Lower leg skin (tissue), 4 donors: ENCODE data around the gene APOBEC3B. TPM values are rescaled to one million over a fixed set of nuclear protein-coding genes. Genes with fewer than 3 reads are reported as not detected.
A peak's percentile ranks its signal among the peaks of the same experiment; 100 is the strongest.

ENCODE experiments used
- DNase-seq, 2 donors: peaks; one replicate each; pipeline ENCODE4 v3.0.0-alpha.2; 2019; ENCODE audit warnings: low spot score in 2 of 2
- H3K4me3 ChIP-seq: fragments of 200-600 bp; sonication (generic); 2 replicates; pipeline ENCODE4 v1.5.1; 2017; ENCODE audit warnings: mild to moderate bottlenecking, low read depth; ENCODE audit not compliant: poor library complexity, severe bottlenecking
- CTCF ChIP-seq, 3 donors: fragments of 450-650 bp; IDR thresholded peaks; one replicate each; pipeline ENCODE4 v1.5.1; 2016; ENCODE audit warnings: antibody characterized with exemption in 3 of 3, mild to moderate bottlenecking in 3 of 3, moderate library complexity in 2 of 3
- POLR2A ChIP-seq, 2 donors: fragments of 450-650 bp; IDR thresholded peaks; one replicate each; pipeline ENCODE4 v1.6.1; 2016 to 2017; ENCODE audit warnings: antibody characterized with exemption in 2 of 2, mild to moderate bottlenecking in 1 of 2, moderate library complexity in 1 of 2
- WGBS, 2 donors: methylation state at CpG; one replicate each; pipeline ENCODE4 v1.1.5; 2018; 5-methylcytosine and 5-hydroxymethylcytosine counted together
- intact Hi-C: fragments of 100-400 bp; cut with DNase I; formaldehyde crosslinking; loops from one replicate; pipeline ENCODE4 v1.15.0; 2023; ENCODE audit warnings: low total_unique reads
- total RNA-seq, 4 donors: library from RNA; depleted of rRNA; stranded (reverse); fragments of >200 nt; gene quantifications; one replicate each; pipeline ENCODE4 v1.1.0, GENCODE V29; 2016

Gene APOBEC3B
- total RNA-seq, 4 donors from 2014 or later = 0.15 to 2.4 (median 0.21) TPM; not detected in 1

- WGBS, 2 donors = 86% methylated on average over 14 of the region's 15 CpGs; no CpG with 5 or more reads in 1 of the 2 donors
- no peak for TF ChIP-seq POLR2A (IDR thresholded peaks at IDR 0.05)
- H3K4me3 ChIP-seq = no peak overlapping the region
- DNase-seq = peak in 1 of 2 donors; percentile 54
- intact Hi-C loops = no loop called here
Observed at GRCh38 chr22:38967451-38968450, 14.4 kb upstream of the APOBEC3B start.

- TF ChIP-seq POLR2A (IDR thresholded peaks at IDR 0.05) = no peak
- no peak overlapping the region for H3K4me3 ChIP-seq
- DNase-seq = no peak
- intact Hi-C loops = no loop called here
- 86% methylated on average over 11 of the region's 11 CpGs; no CpG with 5 or more reads in 1 of the 2 donors for WGBS, 2 donors
Observed at GRCh38 chr22:38968801-38969200, 13.3 kb upstream of the APOBEC3B start.

GRCh38 chr22:38970551-38970950 lies 11.6 kb upstream of the APOBEC3B start:
- intact Hi-C loops = loop anchor here (10.0 kb wide), 1 partner anchor 206 kb away; no protein-coding TSS in a partner anchor
- TF ChIP-seq POLR2A (IDR thresholded peaks at IDR 0.05) (no peak), CTCF (IDR thresholded peaks at IDR 0.05) (no peak)
- H3K4me3 ChIP-seq = no peak overlapping the region
- WGBS, 2 donors = 44% methylated on average over 8 of the region's 8 CpGs; no CpG with 5 or more reads in 1 of the 2 donors
- DNase-seq = no peak

GRCh38 chr22:38971202-38971601 lies 10.9 kb upstream of the APOBEC3B start:
- WGBS, 2 donors = 91% methylated on average over 5 of the region's 5 CpGs; no CpG with 5 or more reads in 1 of the 2 donors

GRCh38 chr22:38971791-38972190 lies 10.4 kb upstream of the APOBEC3B start:
- no peak for DNase-seq
- no peak overlapping the region for H3K4me3 ChIP-seq
- 86% methylated on average over 3 of the region's 3 CpGs; no CpG with 5 or more reads in 1 of the 2 donors for WGBS, 2 donors
- intact Hi-C loops = loop anchor here (10.0 kb wide), 1 partner anchor 207 kb away; no protein-coding TSS in a partner anchor
- TF ChIP-seq CTCF (IDR thresholded peaks at IDR 0.05) (no peak), POLR2A (IDR thresholded peaks at IDR 0.05) (no peak)

More at GRCh38 chr22:38971202-38971601, 10.9 kb upstream of the APOBEC3B start:
- no peak for DNase-seq
- no peak for TF ChIP-seq CTCF (IDR thresholded peaks at IDR 0.05)
- TF ChIP-seq POLR2A (IDR thresholded peaks at IDR 0.05) = no peak
- H3K4me3 ChIP-seq = no peak overlapping the region
- intact Hi-C loops = loop anchor here (10.0 kb wide), 1 partner anchor 206 kb away; no protein-coding TSS in a partner anchor

GRCh38 chr22:38972558-38972957 lies 9.6 kb upstream of the APOBEC3B start:
- intact Hi-C loops = loop anchor here (10.0 kb wide), 1 partner anchor 208 kb away; no protein-coding TSS in a partner anchor
- TF ChIP-seq CTCF (IDR thresholded peaks at IDR 0.05) (no peak), POLR2A (IDR thresholded peaks at IDR 0.05) (no peak)
- 69% methylated on average over 5 of the region's 5 CpGs; no CpG with 5 or more reads in 1 of the 2 donors for WGBS, 2 donors
- no peak for DNase-seq
- H3K4me3 ChIP-seq = no peak overlapping the region
